GM18951 (cell line): ENCODE measurements around the gene ITGB7.

Source experiments
- POLR2A ChIP-seq: IDR thresholded peaks from 4 replicates; pipeline ENCODE4 v1.6.1; 2011; ENCODE audit warnings: mild to moderate bottlenecking; ENCODE audit not compliant: insufficient read length, insufficient read depth; ENCODE audit errors: extremely low read depth
- in situ Hi-C: fragments of 300-500 bp; cut with MboI; formaldehyde crosslinking; loops from one replicate; pipeline ENCODE4 v1.12.0; 2022; ENCODE audit warnings: low sequenced_read_pairs, mixed read lengths, inconsistent platforms; ENCODE audit not compliant: unreplicated experiment

The ITGB7 gene

GRCh38 chr12:53207042-53207441 is at the start of gene ITGB7:
Gene ITGB7 (minus strand): TSS chr12:53207251. CDS start chr12:53200443, 6,808 bp downstream.
- in situ Hi-C loops, result no loop called here
- peak; percentile 95 for TF ChIP-seq POLR2A

GRCh38 chr12:53255996-53256395 is 48.9 kb upstream of the ITGB7 start:
- in situ Hi-C loops, result no loop called here
- TF ChIP-seq POLR2A, result no peak

- TF ChIP-seq POLR2A, result no peak
Measured at GRCh38 chr12:53254816-53255545, 47.9 kb upstream of the ITGB7 start.

GRCh38 chr12:53253298-53253697 is 46.2 kb upstream of the ITGB7 start:
- TF ChIP-seq POLR2A, result no peak
- in situ Hi-C loops, result no loop called here

More at GRCh38 chr12:53254816-53255545, 47.9 kb upstream of the ITGB7 start:
- in situ Hi-C loops, result no loop called here

- no peak for TF ChIP-seq POLR2A
- in situ Hi-C loops, result no loop called here
Measured at GRCh38 chr12:53252349-53252916, 45.4 kb upstream of the ITGB7 start.

- in situ Hi-C loops, result no loop called here
- peak; percentile 80 for TF ChIP-seq POLR2A
Measured at GRCh38 chr12:53251477-53252348, 44.7 kb upstream of the ITGB7 start.

- in situ Hi-C loops, result no loop called here
- TF ChIP-seq POLR2A, result no peak
Measured at GRCh38 chr12:53245286-53245685, 38.2 kb upstream of the ITGB7 start.

GRCh38 chr12:53244337-53244736 is 37.3 kb upstream of the ITGB7 start:
- in situ Hi-C loops, result no loop called here
- TF ChIP-seq POLR2A, result no peak

- no peak for TF ChIP-seq POLR2A
- in situ Hi-C loops, result no loop called here
Measured at GRCh38 chr12:53241623-53242412, 34.8 kb upstream of the ITGB7 start.

- in situ Hi-C loops, result no loop called here
- no peak for TF ChIP-seq POLR2A
Measured at GRCh38 chr12:53239643-53240258, 32.7 kb upstream of the ITGB7 start.

- no peak for TF ChIP-seq POLR2A
- in situ Hi-C loops, result no loop called here
Measured at GRCh38 chr12:53236443-53237111, 29.5 kb upstream of the ITGB7 start.
